Left lung (tissue), 10 donors: ENCODE data around the gene STK39. TPM values are rescaled to one million over a fixed set of nuclear protein-coding genes. Genes with fewer than 3 reads are reported as not detected.

Experiments used
- ATAC-seq: fragments of 200-7000 bp; cut with Tn5 transposase; one replicate; pipeline ENCODE4 v1.9.1; 2020; ENCODE audit warnings: moderate library complexity
- DNase-seq, 4 donors: peaks; one replicate each; pipeline ENCODE4 v3.0.0-alpha.2; 2013 to 2020
- H3K27ac ChIP-seq, 2 donors: fragments of 200-600 bp; sonication (generic) in 1 of 2; one replicate each; pipeline versions ENCODE4 v1.5.0 to v1.8.0; 2020 to 2021
- H3K27me3 ChIP-seq, 2 donors: fragments of 200-600 bp; sonication (generic) in 1 of 2; one replicate each; pipeline versions ENCODE4 v1.5.0 to v1.8.0; 2020 to 2021
- H3K36me3 ChIP-seq, 2 donors: fragments of 200-600 bp; sonication (generic) in 1 of 2; one replicate each; pipeline versions ENCODE4 v1.5.0 to v1.8.0; 2020 to 2021
- H3K4me1 ChIP-seq, 2 donors: fragments of 200-600 bp; one replicate each; pipeline ENCODE4 v1.8.0; 2021
- H3K4me3 ChIP-seq, 2 donors: fragments of 200-600 bp; sonication (generic) in 1 of 2; one replicate each; pipeline versions ENCODE4 v1.5.0 to v1.8.0; 2020 to 2021; ENCODE audit warnings: mild to moderate bottlenecking in 1 of 2
- H3K9me3 ChIP-seq, 2 donors: fragments of 200-600 bp; sonication (generic) in 1 of 2; one replicate each; pipeline versions ENCODE4 v1.5.0 to v1.8.0; 2020 to 2021
- intact Hi-C, 2 donors: fragments of 100-400 bp; cut with DNase I; formaldehyde crosslinking; loops; one replicate each; pipeline versions ENCODE4 v1.11.2 to v1.14.2; 2022
- polyA plus RNA-seq, 6 donors: library from polyadenylated mRNA; unstranded; fragments of 120-200 nt; gene quantifications; one replicate each; pipeline ENCODE4 v1.2.1, GENCODE V29; 2013; ENCODE audit not compliant: insufficient read length in 6 of 6
- total RNA-seq, 2 donors: library from RNA; stranded (reverse); fragmentation: NEBNext Ultra II Directional; extraction: Animal tissue kit (Norgen Biotek cat#: 25700); gene quantifications; one replicate each; pipeline ENCODE4 v1.2.1, GENCODE V29; 2021
- TF ChIP-seq, protein P1 (sequence below), 2 donors: fragments of 200-600 bp; sonication (generic) in 1 of 2; IDR thresholded peaks; one replicate each; pipeline versions ENCODE4 v1.5.0 to v1.8.0; 2021; ENCODE audit warnings: antibody characterized with exemption in 2 of 2
- donor health status: DM: no; HTN: yes; CAD: no.
- donor health status: DM: no; HTN: no; CAD: no.

STK39 gene
- total and polyA plus RNA-seq, 8 donors = 15.7 to 31.3 (median 27.0) TPM

DNA sequence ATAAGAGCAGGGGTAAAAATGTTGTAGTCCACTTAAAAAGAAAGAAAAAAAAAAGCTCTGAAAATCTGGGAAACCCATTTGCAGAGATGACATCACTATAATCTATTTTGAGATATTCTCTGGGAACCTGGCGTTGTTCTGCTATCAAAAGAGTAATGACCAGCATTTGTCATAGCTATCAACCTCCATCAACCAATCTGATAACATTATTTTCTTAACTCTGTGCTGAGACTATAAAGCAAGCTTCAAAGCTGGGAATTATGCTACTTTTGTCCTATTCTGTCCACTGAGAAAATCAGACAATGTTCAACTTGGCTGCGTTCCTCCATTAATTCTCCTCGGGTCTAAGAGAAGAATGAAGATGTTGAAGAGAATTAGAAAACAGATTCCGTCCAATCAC lies 107.5 kb downstream of the STK39 start:
- Histone ChIP-seq H3K4me1 (no peaks in the 10 kb centered on the region), H3K36me3 (no peaks in the 10 kb centered on the region), H3K4me3 (no peak overlapping the region), H3K9me3 (no peaks in the 10 kb centered on the region), H3K27ac (no peak overlapping the region), H3K27me3 (no peaks in the 10 kb centered on the region)
- TF ChIP-seq, protein P1, sequence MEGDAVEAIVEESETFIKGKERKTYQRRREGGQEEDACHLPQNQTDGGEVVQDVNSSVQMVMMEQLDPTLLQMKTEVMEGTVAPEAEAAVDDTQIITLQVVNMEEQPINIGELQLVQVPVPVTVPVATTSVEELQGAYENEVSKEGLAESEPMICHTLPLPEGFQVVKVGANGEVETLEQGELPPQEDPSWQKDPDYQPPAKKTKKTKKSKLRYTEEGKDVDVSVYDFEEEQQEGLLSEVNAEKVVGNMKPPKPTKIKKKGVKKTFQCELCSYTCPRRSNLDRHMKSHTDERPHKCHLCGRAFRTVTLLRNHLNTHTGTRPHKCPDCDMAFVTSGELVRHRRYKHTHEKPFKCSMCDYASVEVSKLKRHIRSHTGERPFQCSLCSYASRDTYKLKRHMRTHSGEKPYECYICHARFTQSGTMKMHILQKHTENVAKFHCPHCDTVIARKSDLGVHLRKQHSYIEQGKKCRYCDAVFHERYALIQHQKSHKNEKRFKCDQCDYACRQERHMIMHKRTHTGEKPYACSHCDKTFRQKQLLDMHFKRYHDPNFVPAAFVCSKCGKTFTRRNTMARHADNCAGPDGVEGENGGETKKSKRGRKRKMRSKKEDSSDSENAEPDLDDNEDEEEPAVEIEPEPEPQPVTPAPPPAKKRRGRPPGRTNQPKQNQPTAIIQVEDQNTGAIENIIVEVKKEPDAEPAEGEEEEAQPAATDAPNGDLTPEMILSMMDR (IDR thresholded peaks at IDR 0.05) = no peak
- DNase-seq = no peak
- intact Hi-C loops = no loop called here
- ATAC-seq = no peak

DNA sequence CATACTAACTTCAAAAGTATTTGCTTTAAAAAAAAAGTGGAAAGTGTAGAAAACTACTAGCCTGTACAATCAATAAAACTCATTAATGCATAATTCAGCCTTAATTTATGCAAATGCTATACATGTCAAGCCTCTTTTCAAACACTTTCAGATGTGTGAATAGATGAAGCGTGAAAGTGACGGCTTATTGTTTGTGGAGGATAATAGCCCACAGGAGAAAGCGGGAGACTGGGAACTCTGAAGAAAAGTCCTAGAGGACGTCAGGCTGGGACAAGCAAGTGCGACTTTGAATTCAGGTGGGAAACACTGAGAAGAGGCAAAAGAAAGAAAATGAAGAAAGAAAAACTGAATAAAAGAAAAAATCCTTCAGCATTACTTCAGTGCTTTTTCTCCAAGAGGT lies 108.5 kb downstream of the STK39 start:
- Histone ChIP-seq H3K27me3 (no peaks in the 10 kb centered on the region), H3K36me3 (no peaks in the 10 kb centered on the region), H3K4me3 (no peak overlapping the region), H3K27ac (no peak overlapping the region), H3K4me1 (no peaks in the 10 kb centered on the region), H3K9me3 (no peaks in the 10 kb centered on the region)
- ATAC-seq (no peak), DNase-seq (no peak)
- TF ChIP-seq, protein P1 (IDR thresholded peaks at IDR 0.05) = no peak
- intact Hi-C loops = no loop called here

- Histone ChIP-seq H3K9me3 (no peaks in the 10 kb centered on the region), H3K4me1 (no peaks in the 10 kb centered on the region), H3K36me3 (no peaks in the 10 kb centered on the region), H3K27me3 (no peaks in the 10 kb centered on the region), H3K27ac (no peak overlapping the region), H3K4me3 (no peak overlapping the region)
- DNase-seq (no peak), ATAC-seq (no peak)
- TF ChIP-seq, protein P1 (IDR thresholded peaks at IDR 0.05) = no peak
- intact Hi-C loops = no loop called here
These were observed 109.0 kb downstream of the STK39 start for GRCh38 chr2:168138374-168138773.

GRCh38 chr2:168137510-168138180 lies 109.8 kb downstream of the STK39 start:
- TF ChIP-seq, protein P1 (IDR thresholded peaks at IDR 0.05) = no peak
- ATAC-seq = peak; percentile 64
- H3K9me3 ChIP-seq = no peaks in the 10 kb centered on the region
- no peak overlapping the region for H3K27ac ChIP-seq
- H3K4me3 ChIP-seq = no peak overlapping the region
- no peaks in the 10 kb centered on the region for H3K27me3 ChIP-seq
- intact Hi-C loops = no loop called here
- H3K36me3 ChIP-seq = no peaks in the 10 kb centered on the region
- no peaks in the 10 kb centered on the region for H3K4me1 ChIP-seq
- no peak for DNase-seq

GRCh38 chr2:168136392-168136977 lies 110.9 kb downstream of the STK39 start:
- TF ChIP-seq, protein P1 (IDR thresholded peaks at IDR 0.05) = peak; percentile 43 to 47
- H3K4me1 ChIP-seq = no peaks in the 10 kb centered on the region
- no peaks in the 10 kb centered on the region for H3K27me3 ChIP-seq
- intact Hi-C loops = no loop called here
- no peak overlapping the region for H3K4me3 ChIP-seq
- no peak overlapping the region for H3K27ac ChIP-seq
- ATAC-seq (peak; percentile 73), DNase-seq (no peak)
- no peaks in the 10 kb centered on the region for H3K9me3 ChIP-seq
- H3K36me3 ChIP-seq = no peaks in the 10 kb centered on the region
